GM12878 (cell line): ENCODE data around the gene B3GNT8. TPM values are rescaled to one million over a fixed set of nuclear protein-coding genes. Genes with fewer than 3 reads are reported as not detected.

Experiments
- ATAC-seq: fragments of 200-7000 bp; cut with Tn5 transposase; 3 replicates; pipeline ENCODE4 v1.9.1; 2020; ENCODE audit warnings: mild to moderate bottlenecking, moderate library complexity
- BruUV-seq: library from RNA; stranded (reverse); fragments of 400-500 nt; replicated peaks from 2 replicates; lab custom pipeline; 2021; lab: Mats Ljungman, UMichigan
- CTCF ChIA-PET: fragments of 300-600 bp; sonication (Branson Sonifier 250); formaldehyde crosslinking; extraction: SDS; loops from one replicate; lab custom pipeline; 2021; ENCODE audit warnings: inconsistent platforms; lab: Yijun Ruan, JAX
- POLR2A ChIA-PET: fragments of 350-600 bp; formaldehyde crosslinking; extraction: SDS; loops from one replicate; lab custom pipeline; 2021; ENCODE audit warnings: inconsistent platforms; lab: Charles Lee
- RAD21 ChIA-PET: fragments of 300-600 bp; sonication (Branson Sonifier 250); formaldehyde crosslinking; loops from one replicate; lab custom pipeline; 2023; ENCODE audit warnings: antibody characterized with exemption; ENCODE audit not compliant: unreplicated experiment; lab: Charles Lee
- SMC1A ChIA-PET: fragments of 300-600 bp; sonication (Branson Sonifier 250); formaldehyde crosslinking; loops from one replicate; lab custom pipeline; 2023; ENCODE audit not compliant: unreplicated experiment, uncharacterized antibody; lab: Charles Lee
- DNase-seq: peaks from one replicate; pipeline ENCODE4 v3.0.0-alpha.2; 2011; ENCODE audit warnings: low read depth, low spot score
- FAIRE-seq: peaks from 3 replicates; lab custom pipeline; 2011; peaks lifted over from hg19 to GRCh38; lab: Jason Lieb, UNC
- H2AFZ ChIP-seq: 2 replicates; pipeline ENCODE4 v1.6.0; 2011; ENCODE audit warnings: low read depth, low read length, control low read depth; ENCODE audit not compliant: control insufficient read depth
- H3K27ac ChIP-seq: 2 replicates; pipeline ENCODE4 v1.5.1; 2011; ENCODE audit warnings: control low read depth; ENCODE audit not compliant: control insufficient read depth, insufficient read depth
- H3K27me3 ChIP-seq, 2 experiments: replicated peaks in 1 of 2; 2 replicates each; pipeline versions ENCODE4 v1.6.0 to v1.6.1; 2011; ENCODE audit warnings: low read length in 1 of 2; ENCODE audit not compliant: control insufficient read depth in 2 of 2, insufficient read depth in 2 of 2
- H3K36me3 ChIP-seq, 2 experiments: 2 replicates each; pipeline ENCODE4 v1.5.1; 2011; ENCODE audit warnings: low read length in 1 of 2; ENCODE audit not compliant: control insufficient read depth in 2 of 2, insufficient read depth in 2 of 2
- H3K4me1 ChIP-seq: 2 replicates; pipeline ENCODE4 v1.6.1; 2011; ENCODE audit warnings: mild to moderate bottlenecking, low read length, moderate library complexity, mixed read lengths; ENCODE audit not compliant: control insufficient read depth, insufficient read depth
- H3K4me2 ChIP-seq: 2 replicates; pipeline ENCODE4 v1.6.0; 2011; ENCODE audit warnings: control low read depth; ENCODE audit not compliant: control insufficient read depth, insufficient read depth
- H3K4me3 ChIP-seq: fragments of 200-600 bp; sonication (generic); 2 replicates; pipeline ENCODE4 v1.5.1; 2016
- H3K79me2 ChIP-seq: 2 replicates; pipeline ENCODE4 v1.6.0; 2011; ENCODE audit warnings: low read length; ENCODE audit not compliant: control insufficient read depth, insufficient read depth
- H3K9ac ChIP-seq: 2 replicates; pipeline ENCODE4 v1.8.0; 2011; ENCODE audit warnings: low read length, control low read depth, mixed read lengths; ENCODE audit not compliant: control insufficient read depth, insufficient read depth
- H3K9me3 ChIP-seq: replicated peaks from 3 replicates; pipeline ENCODE4 v1.5.1; 2011; ENCODE audit warnings: mild to moderate bottlenecking, low read length; ENCODE audit not compliant: control insufficient read depth, insufficient read depth
- H4K20me1 ChIP-seq: 2 replicates; pipeline ENCODE4 v1.6.0; 2011; ENCODE audit not compliant: control insufficient read depth, insufficient read depth
- BACH1 ChIP-seq: fragments of 450-650 bp; IDR thresholded peaks from 2 replicates; pipeline ENCODE4 v1.6.1; 2017; ENCODE audit warnings: mild to moderate bottlenecking, borderline replicate concordance
- POLR2A ChIP-seq: IDR thresholded peaks from 2 replicates; pipeline ENCODE4 v1.6.1; 2011; ENCODE audit warnings: low read depth, mild to moderate bottlenecking, low read length
- TAF1 ChIP-seq: IDR thresholded peaks from 2 replicates; pipeline ENCODE4 v1.6.1; 2011; ENCODE audit warnings: mild to moderate bottlenecking, low read depth, low read length, borderline replicate concordance
- TARDBP ChIP-seq: IDR thresholded peaks from 2 replicates; pipeline ENCODE4 v1.6.1; 2016; ENCODE audit warnings: borderline replicate concordance
- ZNF274 ChIP-seq: IDR thresholded peaks from one replicate; pipeline ENCODE4 v1.8.0; 2011; ENCODE audit not compliant: insufficient read length, insufficient read depth
- ZNF384 ChIP-seq: IDR thresholded peaks from 2 replicates; pipeline ENCODE4 v1.6.1; 2012; ENCODE audit warnings: low read depth, mild to moderate bottlenecking, low read length, improper control_type of control experiment, borderline replicate concordance
- ZZZ3 ChIP-seq: IDR thresholded peaks from 2 replicates; pipeline ENCODE4 v1.6.1; 2011; ENCODE audit warnings: low read depth; ENCODE audit not compliant: control insufficient read depth, insufficient read length
- WGBS: methylation state at CpG from one replicate; pipeline ENCODE4 v1.1.6; 2016; ENCODE audit warnings: low lambda C conversion rate; ENCODE audit not compliant: insufficient replicate concordance, insufficient coverage; ENCODE audit errors: missing lambda C conversion rate; 5-methylcytosine and 5-hydroxymethylcytosine counted together
- in situ Hi-C: fragments of 300-500 bp; cut with MboI; formaldehyde crosslinking; loops from 9 replicates; pipeline ENCODE4 v1.14.3; 2018; ENCODE audit warnings: mixed read lengths
- intact Hi-C: fragments of 100-400 bp; cut with micrococcal nuclease; formaldehyde crosslinking; loops from one replicate; pipeline ENCODE4 v1.14.2; 2022; ENCODE audit not compliant: unreplicated experiment
- polyA plus RNA-seq, 11 experiments: library from polyadenylated mRNA; depleted of rRNA in 4 of 11; unstranded in 6 of 11; stranded (reverse) in 5 of 11; fragments of >200 nt; fragmentation: Nextera tagmentation in 4 of 11; fragmentation: Illumina TruSeq in 1 of 11; extraction: Ambion mirVana in 4 of 11; extraction: Trizol in 1 of 11; gene quantifications; 1 replicate in 1 of 11; 2 replicates in 10 of 11; pipeline versions ENCODE4 v1.2.1 to v1.2.3, GENCODE V29; 2011 to 2016; ENCODE audit warnings: inconsistent platforms in 2 of 11, missing spikeins in 2 of 11, low read depth in 1 of 11
- total RNA-seq, 4 experiments: library from RNA; depleted of rRNA in 3 of 4; stranded (reverse); fragments of >200 nt in 3 of 4; fragmentation: Illumina TruSeq in 1 of 4; extraction: Trizol in 1 of 4; gene quantifications; 2 replicates each; pipeline versions ENCODE4 v1.2.1 to v1.2.3, GENCODE V29; 2013 to 2021
- TF ChIP-seq, protein P1 (sequence below): IDR thresholded peaks from 2 replicates; pipeline ENCODE4 v1.6.1; 2012; ENCODE audit warnings: improper control_type of control experiment, low read depth, low read length; ENCODE audit not compliant: insufficient replicate concordance
- TF ChIP-seq, protein P2 (sequence below): fragments of 450-650 bp; IDR thresholded peaks from 2 replicates; pipeline ENCODE4 v1.6.1; 2014; ENCODE audit warnings: mild to moderate bottlenecking

B3GNT8 gene
- total and polyA plus RNA-seq, 10 of the 15 experiments (the other 5 are each of a cell fraction or from before 2014, with no cell fraction given), result 0.06 to 1.2 (median 0.31) TPM; not detected in 4

DNA sequence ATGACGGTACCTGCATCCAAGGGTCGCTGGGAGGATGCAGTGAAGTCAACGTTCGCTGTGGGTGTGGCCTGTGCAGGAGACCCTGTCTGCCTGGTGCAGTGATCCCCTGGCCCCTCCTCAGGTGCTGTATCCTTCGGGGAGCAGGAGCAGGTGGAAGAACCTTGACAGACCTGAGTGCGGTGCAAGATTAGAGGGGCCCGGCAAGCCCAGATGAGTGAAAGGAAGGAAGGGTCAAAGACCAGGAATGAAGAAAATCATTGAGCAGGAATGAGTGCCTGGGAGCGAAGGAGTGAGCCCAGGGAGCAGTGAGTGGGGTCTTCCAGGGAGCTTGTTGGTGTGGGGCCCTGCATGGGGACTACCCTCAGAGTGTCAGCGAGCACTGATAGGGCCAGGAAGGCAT is 12.7 kb downstream of the B3GNT8 start (continued):
- no peak for TF ChIP-seq ZNF384
- no peak for TF ChIP-seq POLR2A
- TF ChIP-seq ZZZ3, result no peak

DNA sequence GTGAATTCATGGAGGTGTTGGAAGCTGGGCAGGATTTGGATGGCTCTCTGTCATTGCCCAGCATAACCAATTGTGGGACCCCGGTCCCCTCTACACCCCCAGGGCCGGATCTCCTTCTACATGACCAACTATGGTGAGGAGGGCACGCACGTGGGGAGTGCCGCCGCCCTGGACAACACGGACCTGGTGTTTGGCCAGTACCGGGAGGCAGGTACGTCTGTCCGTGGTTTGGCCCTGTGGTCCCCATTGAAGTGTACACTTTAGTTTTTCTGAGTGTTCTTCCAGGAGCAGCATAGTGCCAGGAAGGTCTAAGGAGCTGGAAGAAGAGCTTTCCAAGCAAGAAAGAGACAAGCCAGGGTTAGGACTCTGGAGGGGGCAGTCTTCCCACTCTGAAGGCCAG is 13.2 kb downstream of the B3GNT8 start:
- intact Hi-C loops, result no loop called here
- RAD21 ChIA-PET, result no interaction called here
- Histone ChIP-seq H3K36me3 (peaks cover 1 to 11% of the 10 kb centered on the region in 2 experiments; a peak in 3 of 4 replicates), H4K20me1 (no peaks in the 10 kb centered on the region), H3K4me2 (no peak overlapping the region), H3K9me3 (no peaks in the 10 kb centered on the region), H2AFZ (no peak overlapping the region), H3K79me2 (peaks cover 5% of the 10 kb centered on the region), H3K27ac (no peak overlapping the region), H3K27me3 (no peaks in the 10 kb centered on the region), H3K4me1 (peaks cover 12% of the 10 kb centered on the region), H3K9ac (no peak overlapping the region), H3K4me3 (no peak overlapping the region)
- CTCF ChIA-PET, result interaction anchor here (0.5 kb wide), 1 partner anchor 145 kb away, joined by 3 read pairs; no protein-coding TSS in a partner anchor
- ATAC-seq (no peak), FAIRE-seq (no peak), DNase-seq (no peak)
- POLR2A ChIA-PET, result no interaction called here
- TF ChIP-seq ZNF274 (no peak), TARDBP (no peak), TAF1 (no peak), BACH1 (no peak)
- TF ChIP-seq, protein P1, sequence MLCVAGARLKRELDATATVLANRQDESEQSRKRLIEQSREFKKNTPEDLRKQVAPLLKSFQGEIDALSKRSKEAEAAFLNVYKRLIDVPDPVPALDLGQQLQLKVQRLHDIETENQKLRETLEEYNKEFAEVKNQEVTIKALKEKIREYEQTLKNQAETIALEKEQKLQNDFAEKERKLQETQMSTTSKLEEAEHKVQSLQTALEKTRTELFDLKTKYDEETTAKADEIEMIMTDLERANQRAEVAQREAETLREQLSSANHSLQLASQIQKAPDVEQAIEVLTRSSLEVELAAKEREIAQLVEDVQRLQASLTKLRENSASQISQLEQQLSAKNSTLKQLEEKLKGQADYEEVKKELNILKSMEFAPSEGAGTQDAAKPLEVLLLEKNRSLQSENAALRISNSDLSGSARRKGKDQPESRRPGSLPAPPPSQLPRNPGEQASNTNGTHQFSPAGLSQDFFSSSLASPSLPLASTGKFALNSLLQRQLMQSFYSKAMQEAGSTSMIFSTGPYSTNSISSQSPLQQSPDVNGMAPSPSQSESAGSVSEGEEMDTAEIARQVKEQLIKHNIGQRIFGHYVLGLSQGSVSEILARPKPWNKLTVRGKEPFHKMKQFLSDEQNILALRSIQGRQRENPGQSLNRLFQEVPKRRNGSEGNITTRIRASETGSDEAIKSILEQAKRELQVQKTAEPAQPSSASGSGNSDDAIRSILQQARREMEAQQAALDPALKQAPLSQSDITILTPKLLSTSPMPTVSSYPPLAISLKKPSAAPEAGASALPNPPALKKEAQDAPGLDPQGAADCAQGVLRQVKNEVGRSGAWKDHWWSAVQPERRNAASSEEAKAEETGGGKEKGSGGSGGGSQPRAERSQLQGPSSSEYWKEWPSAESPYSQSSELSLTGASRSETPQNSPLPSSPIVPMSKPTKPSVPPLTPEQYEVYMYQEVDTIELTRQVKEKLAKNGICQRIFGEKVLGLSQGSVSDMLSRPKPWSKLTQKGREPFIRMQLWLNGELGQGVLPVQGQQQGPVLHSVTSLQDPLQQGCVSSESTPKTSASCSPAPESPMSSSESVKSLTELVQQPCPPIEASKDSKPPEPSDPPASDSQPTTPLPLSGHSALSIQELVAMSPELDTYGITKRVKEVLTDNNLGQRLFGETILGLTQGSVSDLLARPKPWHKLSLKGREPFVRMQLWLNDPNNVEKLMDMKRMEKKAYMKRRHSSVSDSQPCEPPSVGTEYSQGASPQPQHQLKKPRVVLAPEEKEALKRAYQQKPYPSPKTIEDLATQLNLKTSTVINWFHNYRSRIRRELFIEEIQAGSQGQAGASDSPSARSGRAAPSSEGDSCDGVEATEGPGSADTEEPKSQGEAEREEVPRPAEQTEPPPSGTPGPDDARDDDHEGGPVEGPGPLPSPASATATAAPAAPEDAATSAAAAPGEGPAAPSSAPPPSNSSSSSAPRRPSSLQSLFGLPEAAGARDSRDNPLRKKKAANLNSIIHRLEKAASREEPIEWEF, result no peak
- TF ChIP-seq, protein P2, sequence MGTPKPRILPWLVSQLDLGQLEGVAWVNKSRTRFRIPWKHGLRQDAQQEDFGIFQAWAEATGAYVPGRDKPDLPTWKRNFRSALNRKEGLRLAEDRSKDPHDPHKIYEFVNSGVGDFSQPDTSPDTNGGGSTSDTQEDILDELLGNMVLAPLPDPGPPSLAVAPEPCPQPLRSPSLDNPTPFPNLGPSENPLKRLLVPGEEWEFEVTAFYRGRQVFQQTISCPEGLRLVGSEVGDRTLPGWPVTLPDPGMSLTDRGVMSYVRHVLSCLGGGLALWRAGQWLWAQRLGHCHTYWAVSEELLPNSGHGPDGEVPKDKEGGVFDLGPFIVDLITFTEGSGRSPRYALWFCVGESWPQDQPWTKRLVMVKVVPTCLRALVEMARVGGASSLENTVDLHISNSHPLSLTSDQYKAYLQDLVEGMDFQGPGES, result no peak
- SMC1A ChIA-PET, result no interaction called here
- in situ Hi-C loops, result no loop called here
- BruUV-seq, result no TSS peak
- 93% methylated on average over 10 of the region's 10 CpGs for WGBS
